HepG2 (cell line): ENCODE data around the gene ZNF793. TPM values are rescaled to one million over a fixed set of nuclear protein-coding genes. Genes with fewer than 3 reads are reported as not detected.

Experiments
- ATF1 ChIP-seq: IDR thresholded peaks from 2 replicates; pipeline ENCODE4 v1.6.1; 2016; ENCODE audit warnings: mild to moderate bottlenecking, control low read depth
- CREM ChIP-seq, 2 experiments: sonication (generic) in 1 of 2; formaldehyde crosslinking in 1 of 2; IDR thresholded peaks; 2 replicates each; pipeline versions ENCODE4 v1.4.0 to v1.6.1; 2016 to 2020; ENCODE audit warnings: antibody characterized with exemption in 1 of 2, mild to moderate bottlenecking in 1 of 2, missing genetic modification reagents in 1 of 2
- FOXP4 ChIP-seq: sonication (generic); formaldehyde crosslinking; IDR thresholded peaks from 2 replicates; pipeline ENCODE4 v1.4.0; 2020; ENCODE audit warnings: missing genetic modification reagents
- TEAD3 ChIP-seq: optimal IDR thresholded peaks from 2 replicates; pipeline ENCODE3; 2016; ENCODE audit warnings: borderline replicate concordance
- TFDP2 ChIP-seq: sonication (generic); formaldehyde crosslinking; IDR thresholded peaks from 2 replicates; pipeline ENCODE4 v1.4.0; 2020; ENCODE audit warnings: missing genetic modification reagents
- YEATS2 ChIP-seq: sonication (generic); formaldehyde crosslinking; IDR thresholded peaks from 2 replicates; pipeline ENCODE4 v1.4.0; 2020; ENCODE audit warnings: missing genetic modification reagents, borderline replicate concordance
- ZMAT3 ChIP-seq: sonication (generic); formaldehyde crosslinking; conservative IDR thresholded peaks from 2 replicates; pipeline ENCODE4 v1.7.0; 2021; ENCODE audit warnings: missing genetic modification reagents
- polyA plus RNA-seq, 8 experiments: library from polyadenylated mRNA; depleted of rRNA in 3 of 8; stranded (reverse) in 7 of 8; unstranded in 1 of 8; fragments of >200 nt; fragmentation: Illumina TruSeq in 4 of 8; extraction: Trizol in 4 of 8; gene quantifications; 2 replicates each; pipeline versions ENCODE4 v1.2.1 to v1.2.3, GENCODE V29; 2011 to 2016; ENCODE audit warnings: low read depth in 4 of 8, missing spikeins in 1 of 8, mixed read lengths in 1 of 8; ENCODE audit not compliant: insufficient read depth in 1 of 8
- total RNA-seq, 5 experiments: library from RNA; depleted of rRNA; stranded (reverse); fragments of >200 nt; fragmentation: Illumina TruSeq; extraction: Trizol; gene quantifications; 2 replicates each; pipeline ENCODE4 v1.2.3, GENCODE V29; 2016; ENCODE audit warnings: low read depth in 1 of 5
- TF ChIP-seq, protein P1 (sequence below): sonication (generic); formaldehyde crosslinking; IDR thresholded peaks from one replicate; pipeline ENCODE4 v1.5.1; 2020; ENCODE audit warnings: mild to moderate bottlenecking, missing genetic modification reagents; ENCODE audit errors: not compliant biosample characterization
- TF ChIP-seq, protein P2 (sequence below): sonication (generic); formaldehyde crosslinking; IDR thresholded peaks from 2 replicates; pipeline ENCODE4 v1.4.0; 2020; ENCODE audit warnings: mild to moderate bottlenecking, missing genetic modification reagents, borderline replicate concordance

ZNF793 gene
- total and polyA plus RNA-seq, 2 of the 13 experiments (the other 11 are each of a cell fraction or from before 2014, with no cell fraction given): 0.13 to 0.35 TPM

GRCh38 chr19:37466798-37467607 lies 39.7 kb upstream of the ZNF793 start, which contains the start of gene ZNF569 (continued):
- TF ChIP-seq, protein P1, sequence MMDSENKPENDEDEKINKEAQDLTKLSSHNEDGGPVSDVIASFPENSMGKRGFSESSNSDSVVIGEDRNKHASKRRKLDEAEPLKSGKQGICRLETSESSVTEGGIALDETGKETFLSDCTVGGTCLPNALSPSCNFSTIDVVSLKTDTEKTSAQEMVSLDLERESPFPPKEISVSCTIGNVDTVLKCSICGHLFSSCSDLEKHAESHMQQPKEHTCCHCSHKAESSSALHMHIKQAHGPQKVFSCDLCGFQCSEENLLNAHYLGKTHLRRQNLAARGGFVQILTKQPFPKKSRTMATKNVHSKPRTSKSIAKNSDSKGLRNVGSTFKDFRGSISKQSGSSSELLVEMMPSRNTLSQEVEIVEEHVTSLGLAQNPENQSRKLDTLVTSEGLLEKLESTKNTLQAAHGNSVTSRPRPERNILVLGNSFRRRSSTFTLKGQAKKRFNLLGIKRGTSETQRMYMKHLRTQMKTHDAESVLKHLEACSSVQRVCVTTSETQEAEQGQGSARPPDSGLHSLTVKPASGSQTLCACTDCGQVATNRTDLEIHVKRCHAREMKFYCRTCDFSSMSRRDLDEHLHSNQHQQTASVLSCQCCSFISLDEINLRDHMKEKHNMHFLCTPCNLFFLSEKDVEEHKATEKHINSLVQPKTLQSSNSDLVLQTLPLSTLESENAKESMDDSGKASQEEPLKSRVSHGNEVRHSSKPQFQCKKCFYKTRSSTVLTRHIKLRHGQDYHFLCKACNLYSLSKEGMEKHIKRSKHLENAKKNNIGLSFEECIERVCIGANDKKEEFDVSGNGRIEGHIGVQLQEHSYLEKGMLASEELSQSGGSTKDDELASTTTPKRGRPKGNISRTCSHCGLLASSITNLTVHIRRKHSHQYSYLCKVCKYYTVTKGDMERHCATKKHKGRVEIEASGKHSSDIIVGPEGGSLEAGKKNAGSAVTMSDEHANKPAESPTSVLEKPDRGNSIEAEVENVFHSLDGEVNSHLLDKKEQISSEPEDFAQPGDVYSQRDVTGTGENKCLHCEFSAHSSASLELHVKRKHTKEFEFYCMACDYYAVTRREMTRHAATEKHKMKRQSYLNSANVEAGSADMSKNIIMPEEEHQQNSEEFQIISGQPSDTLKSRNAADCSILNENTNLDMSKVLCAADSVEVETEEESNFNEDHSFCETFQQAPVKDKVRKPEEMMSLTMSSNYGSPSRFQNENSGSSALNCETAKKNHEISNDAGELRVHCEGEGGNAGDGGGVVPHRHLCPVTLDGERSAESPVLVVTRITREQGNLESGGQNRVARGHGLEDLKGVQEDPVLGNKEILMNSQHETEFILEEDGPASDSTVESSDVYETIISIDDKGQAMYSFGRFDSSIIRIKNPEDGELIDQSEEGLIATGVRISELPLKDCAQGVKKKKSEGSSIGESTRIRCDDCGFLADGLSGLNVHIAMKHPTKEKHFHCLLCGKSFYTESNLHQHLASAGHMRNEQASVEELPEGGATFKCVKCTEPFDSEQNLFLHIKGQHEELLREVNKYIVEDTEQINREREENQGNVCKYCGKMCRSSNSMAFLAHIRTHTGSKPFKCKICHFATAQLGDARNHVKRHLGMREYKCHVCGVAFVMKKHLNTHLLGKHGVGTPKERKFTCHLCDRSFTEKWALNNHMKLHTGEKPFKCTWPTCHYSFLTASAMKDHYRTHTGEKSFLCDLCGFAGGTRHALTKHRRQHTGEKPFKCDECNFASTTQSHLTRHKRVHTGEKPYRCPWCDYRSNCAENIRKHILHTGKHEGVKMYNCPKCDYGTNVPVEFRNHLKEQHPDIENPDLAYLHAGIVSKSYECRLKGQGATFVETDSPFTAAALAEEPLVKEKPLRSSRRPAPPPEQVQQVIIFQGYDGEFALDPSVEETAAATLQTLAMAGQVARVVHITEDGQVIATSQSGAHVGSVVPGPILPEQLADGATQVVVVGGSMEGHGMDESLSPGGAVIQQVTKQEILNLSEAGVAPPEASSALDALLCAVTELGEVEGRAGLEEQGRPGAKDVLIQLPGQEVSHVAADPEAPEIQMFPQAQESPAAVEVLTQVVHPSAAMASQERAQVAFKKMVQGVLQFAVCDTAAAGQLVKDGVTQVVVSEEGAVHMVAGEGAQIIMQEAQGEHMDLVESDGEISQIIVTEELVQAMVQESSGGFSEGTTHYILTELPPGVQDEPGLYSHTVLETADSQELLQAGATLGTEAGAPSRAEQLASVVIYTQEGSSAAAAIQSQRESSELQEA (CRISPR knock-in tag): no peak
- peak; percentile 97 for TF ChIP-seq CREM (IDR thresholded peaks at IDR 0.05)
- no peak for TF ChIP-seq CREM (CRISPR knock-in tag; IDR thresholded peaks at IDR 0.05)
- TF ChIP-seq TEAD3 (CRISPR knock-in tag): peak; percentile 54
- TF ChIP-seq TFDP2 (CRISPR knock-in tag): peak; percentile 38
- peak; percentile 24; the same call in 1 of the 2 replicates for TF ChIP-seq ZMAT3 (CRISPR knock-in tag)
- TF ChIP-seq, protein P2, sequence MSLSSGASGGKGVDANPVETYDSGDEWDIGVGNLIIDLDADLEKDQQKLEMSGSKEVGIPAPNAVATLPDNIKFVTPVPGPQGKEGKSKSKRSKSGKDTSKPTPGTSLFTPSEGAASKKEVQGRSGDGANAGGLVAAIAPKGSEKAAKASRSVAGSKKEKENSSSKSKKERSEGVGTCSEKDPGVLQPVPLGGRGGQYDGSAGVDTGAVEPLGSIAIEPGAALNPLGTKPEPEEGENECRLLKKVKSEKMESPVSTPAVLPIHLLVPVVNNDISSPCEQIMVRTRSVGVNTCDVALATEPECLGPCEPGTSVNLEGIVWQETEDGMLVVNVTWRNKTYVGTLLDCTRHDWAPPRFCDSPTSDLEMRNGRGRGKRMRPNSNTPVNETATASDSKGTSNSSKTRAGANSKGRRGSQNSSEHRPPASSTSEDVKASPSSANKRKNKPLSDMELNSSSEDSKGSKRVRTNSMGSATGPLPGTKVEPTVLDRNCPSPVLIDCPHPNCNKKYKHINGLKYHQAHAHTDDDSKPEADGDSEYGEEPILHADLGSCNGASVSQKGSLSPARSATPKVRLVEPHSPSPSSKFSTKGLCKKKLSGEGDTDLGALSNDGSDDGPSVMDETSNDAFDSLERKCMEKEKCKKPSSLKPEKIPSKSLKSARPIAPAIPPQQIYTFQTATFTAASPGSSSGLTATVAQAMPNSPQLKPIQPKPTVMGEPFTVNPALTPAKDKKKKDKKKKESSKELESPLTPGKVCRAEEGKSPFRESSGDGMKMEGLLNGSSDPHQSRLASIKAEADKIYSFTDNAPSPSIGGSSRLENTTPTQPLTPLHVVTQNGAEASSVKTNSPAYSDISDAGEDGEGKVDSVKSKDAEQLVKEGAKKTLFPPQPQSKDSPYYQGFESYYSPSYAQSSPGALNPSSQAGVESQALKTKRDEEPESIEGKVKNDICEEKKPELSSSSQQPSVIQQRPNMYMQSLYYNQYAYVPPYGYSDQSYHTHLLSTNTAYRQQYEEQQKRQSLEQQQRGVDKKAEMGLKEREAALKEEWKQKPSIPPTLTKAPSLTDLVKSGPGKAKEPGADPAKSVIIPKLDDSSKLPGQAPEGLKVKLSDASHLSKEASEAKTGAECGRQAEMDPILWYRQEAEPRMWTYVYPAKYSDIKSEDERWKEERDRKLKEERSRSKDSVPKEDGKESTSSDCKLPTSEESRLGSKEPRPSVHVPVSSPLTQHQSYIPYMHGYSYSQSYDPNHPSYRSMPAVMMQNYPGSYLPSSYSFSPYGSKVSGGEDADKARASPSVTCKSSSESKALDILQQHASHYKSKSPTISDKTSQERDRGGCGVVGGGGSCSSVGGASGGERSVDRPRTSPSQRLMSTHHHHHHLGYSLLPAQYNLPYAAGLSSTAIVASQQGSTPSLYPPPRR (CRISPR knock-in tag): no peak
- peak; percentile 20; the same call in 1 of the 2 replicates for TF ChIP-seq FOXP4 (CRISPR knock-in tag)
- peak; percentile 80 for TF ChIP-seq YEATS2 (CRISPR knock-in tag)
- peak; percentile 70 for TF ChIP-seq ATF1 (CRISPR knock-in tag)
